Thymus (tissue), 11 donors: Measurements from ENCODE around the gene PRSS16. TPM values are rescaled to one million over a fixed set of nuclear protein-coding genes. Genes with fewer than 3 reads are reported as not detected.

Source experiments
- DNase-seq, 9 donors: peaks; one replicate each; pipeline ENCODE4 v3.0.0-alpha.2; 2013; ENCODE audit warnings: low spot score in 9 of 9, low read depth in 6 of 9, missing footprints in 1 of 9
- H3K27ac ChIP-seq, 2 donors: one replicate each; pipeline ENCODE4 v1.5.1; 2013; ENCODE audit warnings: control low read depth in 1 of 2, low read depth in 1 of 2, low read length in 1 of 2, mild to moderate bottlenecking in 1 of 2, moderate library complexity in 1 of 2
- H3K27me3 ChIP-seq, 2 donors: one replicate each; pipeline ENCODE4 v1.5.1; 2013; ENCODE audit warnings: low read length in 1 of 2; ENCODE audit not compliant: control insufficient read depth in 2 of 2, insufficient read depth in 1 of 2
- H3K36me3 ChIP-seq, 2 donors: one replicate each; pipeline ENCODE4 v1.5.1; 2013; ENCODE audit warnings: low read length in 1 of 2, mild to moderate bottlenecking in 1 of 2, moderate library complexity in 1 of 2; ENCODE audit not compliant: control insufficient read depth in 2 of 2, insufficient read depth in 2 of 2
- H3K4me1 ChIP-seq, 2 donors: one replicate each; pipeline ENCODE4 v1.5.1; 2013; ENCODE audit warnings: low read length in 2 of 2; ENCODE audit not compliant: control insufficient read depth in 2 of 2, insufficient read depth in 2 of 2
- H3K4me3 ChIP-seq, 2 donors: one replicate each; pipeline ENCODE4 v1.5.1; 2013; ENCODE audit warnings: low read length in 2 of 2, control low read depth in 1 of 2, mild to moderate bottlenecking in 1 of 2
- H3K9me3 ChIP-seq, 2 donors: one replicate each; pipeline ENCODE4 v1.5.1; 2013; ENCODE audit warnings: low read length in 1 of 2, mild to moderate bottlenecking in 1 of 2; ENCODE audit not compliant: control insufficient read depth in 2 of 2, insufficient read depth in 1 of 2
- WGBS: extraction: QIAGEN DNeasy Blood & Tissue Kit; methylation state at CpG from one replicate; pipeline ENCODE4 v1.1.7; 2013; 5-methylcytosine and 5-hydroxymethylcytosine counted together
- polyA plus RNA-seq: library from polyadenylated mRNA; stranded (reverse); fragments of 200-250 nt; gene quantifications from one replicate; pipeline ENCODE4 v1.2.3, GENCODE V29; 2013
- total RNA-seq: library from RNA; stranded (reverse); fragments of 120-200 nt; gene quantifications from one replicate; pipeline ENCODE4 v1.2.4, GENCODE V29; 2013
- donor health status: healthy.

PRSS16 gene
- total and polyA plus RNA-seq, 2 donors, result 76.2 to 96.4 TPM

DNA sequence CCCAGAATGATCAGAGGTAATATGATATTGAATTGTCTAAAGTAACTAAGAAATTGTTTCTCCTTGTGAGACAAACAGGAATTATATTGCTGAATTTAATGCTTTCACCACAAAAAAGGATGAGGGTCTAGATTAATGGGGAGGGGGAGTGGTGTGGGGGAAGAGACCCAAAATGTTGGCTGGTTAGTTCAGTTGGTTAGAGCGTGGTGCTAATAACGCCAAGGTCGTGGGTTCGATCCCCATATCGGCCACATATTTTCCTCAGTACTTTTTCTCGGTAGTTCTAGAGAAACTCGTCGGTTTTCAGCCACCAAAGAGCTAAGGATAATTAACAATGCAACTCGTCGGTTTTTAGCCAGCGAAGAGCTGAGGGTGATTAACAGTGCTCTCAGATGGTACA, 26.3 kb downstream of the PRSS16 start:
- Histone ChIP-seq H3K36me3 (no peaks in the 10 kb centered on the region), H3K27ac (no peak overlapping the region), H3K4me1 (no peaks in the 10 kb centered on the region), H3K27me3 (peaks cover 24 to 60% of the 10 kb centered on the region in 2 donors), H3K4me3 (no peak overlapping the region), H3K9me3 (no peaks in the 10 kb centered on the region)
- 76% methylated on average over 11 of the region's 11 CpGs for WGBS
- no peak for DNase-seq

DNA sequence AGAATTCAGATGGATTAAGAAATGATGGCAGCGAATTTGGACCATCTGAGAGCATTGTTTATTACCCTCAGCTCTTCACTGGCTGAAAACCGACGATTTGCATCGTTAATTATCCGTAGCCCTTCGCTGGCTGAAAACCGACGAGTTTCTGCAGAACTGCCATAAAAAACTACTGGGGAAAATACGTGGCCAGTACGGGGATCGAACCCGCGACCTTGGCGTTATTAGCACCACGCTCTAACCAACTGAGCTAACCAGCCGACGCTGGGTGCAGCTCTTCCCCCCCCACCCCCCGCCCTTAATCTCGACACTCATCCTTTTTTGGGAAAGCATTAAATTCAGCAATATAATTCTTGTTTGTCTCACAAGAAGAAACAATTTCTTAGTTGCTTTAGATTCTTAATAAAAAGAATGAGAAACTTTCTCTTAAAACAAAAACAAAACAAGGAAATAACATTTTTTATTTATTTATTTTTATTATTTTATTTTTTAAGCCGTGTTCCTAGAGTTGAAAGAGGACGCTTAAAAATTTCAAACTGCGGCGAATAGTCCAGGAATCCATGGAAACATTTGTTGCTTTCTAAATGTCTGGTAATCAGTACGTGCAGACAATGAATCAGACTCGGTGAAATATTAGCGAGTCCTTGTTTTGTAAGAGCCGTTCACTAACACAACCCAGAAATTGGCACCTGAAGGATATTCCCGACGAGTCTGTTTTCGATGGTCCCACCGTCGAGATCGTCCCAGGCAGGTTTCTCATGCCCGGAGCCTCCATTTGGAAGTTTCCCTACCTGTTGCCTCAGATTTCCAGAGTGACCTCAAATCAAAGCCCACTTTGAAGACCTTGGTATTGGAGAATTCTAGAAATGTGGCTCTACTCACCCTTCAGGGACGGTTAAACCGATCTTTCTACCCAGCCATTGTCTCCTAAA, 27.8 kb downstream of the PRSS16 start:
- Histone ChIP-seq H3K4me3 (no peak overlapping the region), H3K4me1 (no peaks in the 10 kb centered on the region), H3K27me3 (peaks cover 37 to 69% of the 10 kb centered on the region in 2 donors), H3K36me3 (no peaks in the 10 kb centered on the region), H3K9me3 (no peaks in the 10 kb centered on the region), H3K27ac (no peak overlapping the region)
- DNase-seq, result no peak
- WGBS, result 18% methylated on average over 36 of the region's 36 CpGs

DNA sequence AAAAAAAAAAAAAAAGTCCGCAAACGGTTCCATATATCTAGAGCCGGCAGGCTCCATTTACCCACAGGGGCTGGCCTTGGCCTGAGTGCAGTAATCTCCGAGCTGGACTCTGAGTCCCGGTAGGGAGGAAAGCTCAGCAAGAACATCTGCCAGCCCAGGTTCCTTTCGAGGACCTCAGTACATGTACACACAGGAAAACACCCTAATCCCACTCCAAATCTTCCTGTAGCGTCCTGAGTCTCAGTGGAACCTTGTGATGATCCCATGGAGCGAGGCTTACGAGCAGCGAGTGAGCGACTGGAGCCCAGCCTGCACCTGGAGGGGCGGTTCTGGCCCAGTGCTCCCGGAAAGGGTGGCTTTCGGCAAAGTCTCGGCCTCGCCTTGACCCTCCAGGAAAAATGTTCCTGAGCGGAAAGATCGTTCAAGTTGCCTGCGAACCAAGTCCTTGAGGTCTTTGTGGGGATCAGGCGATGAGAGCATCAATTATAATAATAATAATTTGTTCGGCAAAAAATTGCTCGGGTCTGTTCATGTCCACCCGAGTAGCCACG, 32.1 kb downstream of the PRSS16 start:
- Histone ChIP-seq H3K4me1 (no peaks in the 10 kb centered on the region), H3K27me3 (peaks cover 51 to 88% of the 10 kb centered on the region in 2 donors), H3K4me3 (no peak overlapping the region), H3K27ac (no peak overlapping the region), H3K9me3 (peaks cover 0 to 3% of the 10 kb centered on the region in 2 donors), H3K36me3 (no peaks in the 10 kb centered on the region)
- no peak for DNase-seq
- 8% methylated on average over 24 of the region's 24 CpGs for WGBS

DNA sequence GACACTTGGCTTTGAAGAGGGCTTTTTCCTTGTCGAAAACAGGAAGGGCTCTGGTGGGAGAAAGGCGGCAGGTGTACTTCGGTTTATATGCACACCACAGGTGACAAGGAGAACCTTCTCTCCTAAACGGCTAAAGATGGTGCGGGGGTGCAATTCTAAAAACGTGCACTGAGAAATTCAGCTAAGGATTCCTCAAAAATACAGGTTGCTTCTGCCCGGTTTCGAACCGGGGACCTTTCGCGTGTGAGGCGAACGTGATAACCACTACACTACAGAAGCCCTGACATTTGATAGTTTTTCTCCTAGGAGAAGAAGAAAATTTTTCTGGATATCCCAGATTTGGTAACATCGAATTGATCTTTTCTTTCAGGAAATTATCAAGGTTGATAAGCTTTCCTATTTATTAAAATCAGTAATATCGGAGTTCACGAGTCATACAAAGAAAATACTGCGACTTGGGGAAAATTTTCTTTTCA, 32.6 kb downstream of the PRSS16 start:
- H3K27me3 ChIP-seq, result peaks cover 52 to 88% of the 10 kb centered on the region in 2 donors
- peak in 1 of 9 donors; percentile 26 for DNase-seq
- no peak overlapping the region for H3K4me3 ChIP-seq

GRCh38 chr6:27280540-27281000, 33.1 kb downstream of the PRSS16 start:
- Histone ChIP-seq H3K36me3 (no peaks in the 10 kb centered on the region), H3K4me3 (no peak overlapping the region), H3K4me1 (no peaks in the 10 kb centered on the region), H3K9me3 (peaks cover 0 to 3% of the 10 kb centered on the region in 2 donors), H3K27me3 (peaks cover 54 to 89% of the 10 kb centered on the region in 2 donors), H3K27ac (no peak overlapping the region)
- DNase-seq, result no peak
- 11% methylated on average over 9 of the region's 9 CpGs for WGBS

More for the DNA sequence above, 32.6 kb downstream of the PRSS16 start:
- Histone ChIP-seq H3K4me1 (no peaks in the 10 kb centered on the region), H3K36me3 (no peaks in the 10 kb centered on the region), H3K27ac (no peak overlapping the region), H3K9me3 (peaks cover 0 to 3% of the 10 kb centered on the region in 2 donors)
- 5% methylated on average over 17 of the region's 17 CpGs for WGBS

- no peak overlapping the region for H3K27ac ChIP-seq
- DNase-seq, result no peak
- WGBS, result 12% methylated on average over 13 of the region's 13 CpGs
- peaks cover 59 to 90% of the 10 kb centered on the region in 2 donors for H3K27me3 ChIP-seq
- no peak overlapping the region for H3K4me3 ChIP-seq
- H3K4me1 ChIP-seq, result no peaks in the 10 kb centered on the region
- H3K36me3 ChIP-seq, result no peaks in the 10 kb centered on the region
- H3K9me3 ChIP-seq, result peaks cover 0 to 3% of the 10 kb centered on the region in 2 donors
Observed at GRCh38 chr6:27281105-27281539, 33.6 kb downstream of the PRSS16 start.

DNA sequence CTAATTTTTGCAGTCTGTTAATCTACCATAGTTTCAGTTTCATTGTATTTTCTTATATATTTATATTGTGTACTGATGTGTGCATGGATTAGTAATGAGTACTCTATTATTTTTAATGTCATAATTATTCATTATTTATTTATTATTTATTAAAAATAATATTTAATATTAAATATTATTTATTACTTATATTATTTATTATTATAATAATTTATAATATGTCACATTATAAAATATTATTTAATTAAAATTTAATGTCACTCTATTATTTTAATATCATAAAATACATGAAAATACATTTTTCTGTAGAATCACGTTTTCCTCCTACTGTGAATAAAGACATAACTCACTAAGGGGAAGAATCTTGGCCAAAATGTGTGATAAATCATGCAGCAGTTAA, 34.1 kb downstream of the PRSS16 start:
- no peaks in the 10 kb centered on the region for H3K4me1 ChIP-seq
- H3K27me3 ChIP-seq, result peaks cover 60 to 90% of the 10 kb centered on the region in 2 donors
- H3K4me3 ChIP-seq, result no peak overlapping the region
- WGBS, result 40% methylated on average over 1 of the region's 1 CpG
- H3K27ac ChIP-seq, result no peak overlapping the region
- H3K36me3 ChIP-seq, result no peaks in the 10 kb centered on the region
- H3K9me3 ChIP-seq, result peaks cover 0 to 3% of the 10 kb centered on the region in 2 donors
- DNase-seq, result no peak

DNA sequence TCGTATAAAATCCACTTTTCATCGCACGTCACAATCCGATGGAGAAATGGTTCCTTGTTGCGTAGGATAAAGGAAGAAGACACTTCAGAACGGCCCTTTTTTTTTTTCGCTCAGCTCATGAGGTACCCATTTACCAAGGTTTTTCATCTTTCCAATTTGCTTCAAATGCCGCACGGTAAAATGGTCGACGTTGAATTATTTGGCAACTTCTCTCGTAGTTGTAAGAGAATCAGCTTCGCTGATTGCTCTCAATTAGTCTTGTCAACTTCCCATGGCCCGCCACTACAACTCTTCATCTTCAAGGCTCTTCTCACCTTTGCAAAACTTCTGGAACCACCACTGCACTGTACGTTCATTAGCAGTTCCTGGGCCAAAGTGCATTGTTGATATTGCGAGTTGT, 35.8 kb downstream of the PRSS16 start:
- peaks cover 66 to 94% of the 10 kb centered on the region in 2 donors for H3K27me3 ChIP-seq
- no peak overlapping the region for H3K4me3 ChIP-seq
- no peak overlapping the region for H3K27ac ChIP-seq
- 20% methylated on average over 16 of the region's 16 CpGs for WGBS
- H3K9me3 ChIP-seq, result peaks cover 0 to 7% of the 10 kb centered on the region in 2 donors
- H3K36me3 ChIP-seq, result no peaks in the 10 kb centered on the region
- DNase-seq, result no peak
- H3K4me1 ChIP-seq, result no peaks in the 10 kb centered on the region

DNA sequence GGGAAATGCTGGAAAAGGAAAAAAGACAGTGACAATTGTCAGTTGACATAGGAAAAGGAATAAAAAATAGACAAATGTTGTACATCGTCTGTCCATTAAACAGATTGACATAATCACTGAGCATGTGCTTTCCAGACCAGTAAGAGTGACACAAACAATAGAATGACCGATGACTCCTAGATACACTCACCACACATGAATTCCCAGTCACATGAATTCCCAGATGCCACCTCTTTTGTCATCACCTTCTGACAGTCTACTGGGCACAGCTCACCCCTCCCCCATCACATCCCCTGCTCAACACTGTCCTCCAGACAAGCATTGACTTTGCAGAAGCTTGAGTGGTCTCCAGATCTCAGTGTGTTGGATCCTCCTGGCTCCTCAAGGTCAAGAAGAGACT, 38.6 kb downstream of the PRSS16 start:
- H3K9me3 ChIP-seq, result peaks cover 0 to 4% of the 10 kb centered on the region in 2 donors
- H3K27ac ChIP-seq, result no peak overlapping the region
- H3K4me3 ChIP-seq, result no peak overlapping the region
- H3K27me3 ChIP-seq, result peaks cover 70 to 98% of the 10 kb centered on the region in 2 donors
- H3K4me1 ChIP-seq, result no peaks in the 10 kb centered on the region
- 85% methylated on average over 2 of the region's 2 CpGs for WGBS
- DNase-seq, result no peak
- H3K36me3 ChIP-seq, result no peaks in the 10 kb centered on the region
